K562 (cell line): Measurements from ENCODE around the gene ZNF547. TPM values are rescaled to one million over a fixed set of nuclear protein-coding genes. Genes with fewer than 3 reads are reported as not detected.

Experiments
- ATAC-seq: fragments of 200-7000 bp; cut with Tn5 transposase; 3 replicates; pipeline ENCODE4 v1.9.1; 2020; ENCODE audit warnings: moderate library complexity
- BruUV-seq: library from RNA; stranded (reverse); fragments of 400-500 nt; replicated peaks from 2 replicates; lab custom pipeline; 2021; lab: Mats Ljungman, UMichigan
- CTCF ChIA-PET: fragments of 300-600 bp; formaldehyde crosslinking; extraction: SDS; loops from one replicate; lab custom pipeline; 2021; ENCODE audit warnings: low intra/inter-chr PET ratio; lab: Yijun Ruan, JAX
- POLR2A ChIA-PET: fragments of 300-600, 350-650 bp; sonication (Branson Sonifier 250); formaldehyde crosslinking; extraction: SDS; loops from one replicate; lab custom pipeline; 2021; ENCODE audit warnings: antibody characterized with exemption, inconsistent platforms; lab: Yijun Ruan, JAX
- DNase-seq, 4 experiments: peaks; one replicate each; pipeline versions ENCODE4 v3.0.0 to v3.0.0-alpha.2; 2011 to 2018; ENCODE audit warnings: low spot score in 3 of 4, mixed read lengths in 3 of 4; ENCODE audit errors: extremely low read depth in 1 of 4
- FAIRE-seq: peaks from 2 replicates; lab custom pipeline; 2011; peaks lifted over from hg19 to GRCh38; lab: Jason Lieb, UNC
- H2AFZ ChIP-seq: 2 replicates; pipeline ENCODE4 v1.6.0; 2011; ENCODE audit warnings: low read depth, low read length, control low read depth, inconsistent platforms
- H3K27ac ChIP-seq: fragments of 200-600 bp; 3 replicates; pipeline ENCODE4 v1.8.0; 2011; ENCODE audit warnings: low read depth, mild to moderate bottlenecking, control low read depth, inconsistent platforms, low read length, moderate library complexity, mixed read lengths; ENCODE audit errors: extremely low read depth
- H3K27me3 ChIP-seq, 2 experiments: fragments of 300-600 bp in 1 of 2; 2 replicates in 1 of 2; 3 replicates in 1 of 2; pipeline versions ENCODE4 v1.6.0 to v1.8.0; 2011; ENCODE audit warnings: inconsistent platforms in 2 of 2, low read length in 2 of 2, mild to moderate bottlenecking in 1 of 2, mixed read lengths in 1 of 2, moderate library complexity in 1 of 2; ENCODE audit not compliant: control insufficient read depth in 2 of 2, insufficient read depth in 2 of 2
- H3K36me3 ChIP-seq: fragments of 300-600 bp; 3 replicates; pipeline ENCODE4 v1.8.0; 2011; ENCODE audit warnings: mild to moderate bottlenecking, low read length, inconsistent platforms; ENCODE audit not compliant: control insufficient read depth, insufficient read depth
- H3K4me1 ChIP-seq, 2 experiments: fragments of 200-600 bp in 1 of 2; replicated peaks in 1 of 2; 2 replicates in 1 of 2; 3 replicates in 1 of 2; pipeline versions ENCODE4 v1.5.1 to v1.8.0; 2011; ENCODE audit warnings: inconsistent platforms in 2 of 2, low read length in 2 of 2, mild to moderate bottlenecking in 1 of 2, mixed read lengths in 1 of 2, moderate library complexity in 1 of 2; ENCODE audit not compliant: control insufficient read depth in 2 of 2, insufficient read depth in 2 of 2
- H3K4me2 ChIP-seq: 2 replicates; pipeline ENCODE4 v1.6.1; 2011; ENCODE audit warnings: low read length, control low read depth, inconsistent platforms, mixed read lengths; ENCODE audit not compliant: insufficient read depth
- H3K4me3 ChIP-seq: fragments of 200-600 bp; sonication (generic), shearing (Covaris generic); 2 replicates; pipeline ENCODE4 v1.5.1; 2016; ENCODE audit warnings: control low read depth, inconsistent platforms
- H3K79me2 ChIP-seq: fragments of 200-600 bp; 3 replicates; pipeline ENCODE4 v1.8.0; 2011; ENCODE audit warnings: low read length, inconsistent platforms; ENCODE audit not compliant: control insufficient read depth, insufficient read depth
- H3K9ac ChIP-seq, 2 experiments: 2 replicates each; pipeline versions ENCODE4 v1.6.0 to v1.6.1; 2011; ENCODE audit warnings: low read depth in 2 of 2, low read length in 2 of 2, control low read depth in 1 of 2, inconsistent platforms in 1 of 2, mild to moderate bottlenecking in 1 of 2, mixed read lengths in 1 of 2; ENCODE audit not compliant: insufficient read depth in 1 of 2
- H3K9me1 ChIP-seq: one replicate; pipeline ENCODE4 v1.6.0; 2011; ENCODE audit warnings: inconsistent platforms, mild to moderate bottlenecking, low read length, moderate library complexity; ENCODE audit not compliant: control insufficient read depth, insufficient read depth
- H3K9me3 ChIP-seq: replicated peaks from 2 replicates; pipeline ENCODE4 v1.5.1; 2011; ENCODE audit warnings: low read depth, low read length, inconsistent platforms; ENCODE audit not compliant: control insufficient read depth, insufficient read depth
- H4K20me1 ChIP-seq: replicated peaks from 2 replicates; pipeline ENCODE4 v1.6.1; 2011; ENCODE audit warnings: low read length, inconsistent platforms, mixed read lengths; ENCODE audit not compliant: control insufficient read depth, insufficient read depth
- E4F1 ChIP-seq: fragments of 250-450 bp; sonication (Bioruptor Pico); IDR thresholded peaks from 2 replicates; pipeline ENCODE4 v1.5.0; 2021; ENCODE audit warnings: mild to moderate bottlenecking, borderline replicate concordance
- NCOA4 ChIP-seq: fragments of 450-650 bp; IDR thresholded peaks from 2 replicates; pipeline ENCODE4 v1.6.1; 2018; ENCODE audit warnings: mild to moderate bottlenecking; ENCODE audit not compliant: partially characterized antibody
- ZBTB12 ChIP-seq: fragments of 250-450 bp; sonication (Bioruptor Pico); IDR thresholded peaks from 2 replicates; pipeline ENCODE4 v1.4.0; 2020
- ZNF444 ChIP-seq: fragments of 250-450 bp; sonication (Bioruptor Pico); IDR thresholded peaks from 2 replicates; pipeline ENCODE4 v1.4.0; 2020; ENCODE audit warnings: mild to moderate bottlenecking, moderate library complexity
- WGBS: fragments of 100-300 bp; shearing (Covaris generic); methylation state at CpG from one replicate; pipeline ENCODE4 v1.1.6; 2016; ENCODE audit warnings: low coverage, mixed read lengths; ENCODE audit not compliant: insufficient coverage; ENCODE audit errors: missing lambda C conversion rate; 5-methylcytosine and 5-hydroxymethylcytosine counted together
- in situ Hi-C: fragments of 300-500 bp; cut with MboI; formaldehyde crosslinking; loops from 4 replicates; pipeline ENCODE4 v1.15.0; 2018; ENCODE audit warnings: inconsistent platforms, mixed read lengths
- intact Hi-C: fragments of 100-400 bp; cut with micrococcal nuclease; formaldehyde crosslinking; loops from 2 replicates; pipeline ENCODE4 v1.14.2; 2022
- polyA plus RNA-seq, 8 experiments: library from polyadenylated mRNA; depleted of rRNA in 4 of 8; stranded (reverse) in 5 of 8; unstranded in 3 of 8; fragments of >200 nt; fragmentation: Nextera tagmentation in 2 of 8; fragmentation: Illumina TruSeq in 1 of 8; extraction: Ambion mirVana in 2 of 8; extraction: Trizol in 1 of 8; gene quantifications; 2 replicates each; pipeline versions ENCODE4 v1.2.1 to v1.2.3, GENCODE V29; 2011 to 2014; ENCODE audit warnings: inconsistent platforms in 1 of 8, missing spikeins in 1 of 8
- total RNA-seq, 7 experiments: library from RNA; depleted of rRNA in 6 of 7; stranded (reverse); fragments of >200 nt in 6 of 7; fragmentation: Illumina TruSeq in 2 of 7; extraction: Trizol in 2 of 7; gene quantifications; 2 replicates each; pipeline versions ENCODE4 v1.2.1 to v1.2.3, GENCODE V29; 2011 to 2021; ENCODE audit warnings: low replicate concordance in 1 of 7
- TF ChIP-seq, protein P1 (sequence below): fragments of 250-450 bp; sonication (Bioruptor Pico); IDR thresholded peaks from 2 replicates; pipeline ENCODE4 v1.9.0; 2021; ENCODE audit warnings: mild to moderate bottlenecking, inconsistent platforms

The ZNF547 gene
- total and polyA plus RNA-seq, 9 of the 15 experiments (the other 6 are each of a cell fraction or from before 2014, with no cell fraction given): 0.03 to 0.96 (median 0.30) TPM

DNA sequence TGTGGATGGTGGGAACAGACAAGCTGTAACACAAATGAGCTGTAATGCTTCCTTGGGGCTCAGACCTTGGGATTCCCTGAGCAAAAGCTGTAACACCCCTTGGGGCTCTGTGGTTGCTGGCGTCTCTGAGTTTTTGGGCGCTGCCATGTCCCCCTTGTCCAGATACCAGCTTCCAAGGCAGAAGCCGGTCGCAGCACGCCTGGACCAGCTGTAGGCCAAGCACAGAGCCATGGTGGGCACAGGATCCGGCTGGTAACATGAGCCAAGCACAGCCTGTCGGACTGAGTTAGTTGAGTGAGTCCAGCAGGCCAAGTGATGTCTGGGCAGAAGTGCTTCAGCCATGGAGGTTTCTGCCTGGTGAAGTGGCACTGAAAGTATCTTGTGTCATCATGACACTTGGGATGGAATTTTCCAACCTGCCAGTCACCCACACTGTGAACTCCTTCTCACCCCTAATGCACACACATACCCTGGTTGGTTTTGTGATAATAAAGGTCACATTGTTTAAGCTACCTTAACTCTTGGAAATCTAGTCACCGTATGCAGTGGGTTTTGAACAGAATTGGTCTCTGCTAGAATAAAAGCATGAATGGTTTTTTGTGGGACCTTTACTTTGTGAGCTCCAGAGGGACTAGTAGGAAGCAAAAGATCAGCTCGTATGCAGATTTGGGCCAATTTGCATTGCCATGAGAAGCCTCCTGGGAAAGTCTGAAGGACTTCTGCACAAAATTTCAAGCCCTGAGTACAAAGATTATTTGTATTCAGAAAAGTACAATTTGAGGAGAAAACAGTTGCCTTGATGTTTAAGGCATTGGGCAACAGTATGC is 40.6 kb downstream of the ZNF547 start:
- Histone ChIP-seq H3K4me2 (no peak overlapping the region), H2AFZ (no peak overlapping the region), H3K79me2 (no peaks in the 10 kb centered on the region), H3K9ac (no peak overlapping the region), H3K36me3 (peaks cover 3% of the 10 kb centered on the region; the same call in 1 of the 3 replicates), H3K4me1 (no peaks in the 10 kb centered on the region), H3K9me3 (no peaks in the 10 kb centered on the region; the same call in 1 of the 2 replicates)
- no TSS peak for BruUV-seq
- ATAC-seq: no peak
- TF ChIP-seq E4F1 (CRISPR knock-in tag) (no peak), ZNF444 (CRISPR knock-in tag) (no peak), NCOA4 (no peak), ZBTB12 (no peak)
- TF ChIP-seq, protein P1, sequence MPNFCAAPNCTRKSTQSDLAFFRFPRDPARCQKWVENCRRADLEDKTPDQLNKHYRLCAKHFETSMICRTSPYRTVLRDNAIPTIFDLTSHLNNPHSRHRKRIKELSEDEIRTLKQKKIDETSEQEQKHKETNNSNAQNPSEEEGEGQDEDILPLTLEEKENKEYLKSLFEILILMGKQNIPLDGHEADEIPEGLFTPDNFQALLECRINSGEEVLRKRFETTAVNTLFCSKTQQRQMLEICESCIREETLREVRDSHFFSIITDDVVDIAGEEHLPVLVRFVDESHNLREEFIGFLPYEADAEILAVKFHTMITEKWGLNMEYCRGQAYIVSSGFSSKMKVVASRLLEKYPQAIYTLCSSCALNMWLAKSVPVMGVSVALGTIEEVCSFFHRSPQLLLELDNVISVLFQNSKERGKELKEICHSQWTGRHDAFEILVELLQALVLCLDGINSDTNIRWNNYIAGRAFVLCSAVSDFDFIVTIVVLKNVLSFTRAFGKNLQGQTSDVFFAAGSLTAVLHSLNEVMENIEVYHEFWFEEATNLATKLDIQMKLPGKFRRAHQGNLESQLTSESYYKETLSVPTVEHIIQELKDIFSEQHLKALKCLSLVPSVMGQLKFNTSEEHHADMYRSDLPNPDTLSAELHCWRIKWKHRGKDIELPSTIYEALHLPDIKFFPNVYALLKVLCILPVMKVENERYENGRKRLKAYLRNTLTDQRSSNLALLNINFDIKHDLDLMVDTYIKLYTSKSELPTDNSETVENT (CRISPR knock-in tag): no peak
- TF ChIP-seq, all 486 proteins: peak for 0
- CTCF ChIA-PET: no interaction called here
- FAIRE-seq: no peak
- intact Hi-C loops: no loop called here
- Histone ChIP-seq H4K20me1 (no peaks in the 10 kb centered on the region), H3K27ac (no peak overlapping the region), H3K4me3 (no peak overlapping the region), H3K27me3 (no peaks in the 10 kb centered on the region), H3K9me1 (no peaks in the 10 kb centered on the region)
- POLR2A ChIA-PET: interaction anchor here (0.7 to 1.3 kb wide), 3 partner anchors 8 to 21 kb away, joined by 3 to 7 read pairs (median 6); partner anchors contain the start of gene ZNF17
- DNase-seq: no peak
- WGBS: 5% methylated on average over 9 of the region's 9 CpGs
- in situ Hi-C loops: no loop called here
